ENCODE data around the gene ZMIZ1. TPM values are rescaled to one million over a fixed set of nuclear protein-coding genes. Genes with fewer than 3 reads are reported as not detected.

The ZMIZ1 gene
- total and polyA plus RNA-seq, 2 donors (not counting 1 experiment from before 2014, with no cell fraction given): 6.3 to 30.6 TPM

- Histone ChIP-seq H3K36me3 (ENCODE audit: control insufficient read depth, insufficient read depth, low read length) (no peaks in the 10 kb centered on the region), H3K79me2 (ENCODE audit: control insufficient read depth, insufficient read depth, low read length) (no peaks in the 10 kb centered on the region), H3K4me1 (ENCODE audit: control insufficient read depth, extremely low read depth, insufficient read depth, low read length) (no peaks in the 10 kb centered on the region), H3K27me3 (ENCODE audit: control insufficient read depth, insufficient read depth, low read length) (peaks cover 4% of the 10 kb centered on the region), H3K27ac (ENCODE audit: insufficient read depth, low read length) (no peak overlapping the region), H3K9ac (ENCODE audit: insufficient read depth, low read length) (no peak overlapping the region), H4K20me1 (ENCODE audit: control insufficient read depth, extremely low read depth, insufficient read depth, low read length) (no peaks in the 10 kb centered on the region), H3K4me3 (replicated peaks in 1 of 4; ENCODE audit: control extremely low read depth in 1 of 4, insufficient read depth in 1 of 4, low read depth in 3 of 4, low read length in 4 of 4) (no peak overlapping the region), H3K9me3 (ENCODE audit: control insufficient read depth, insufficient read depth, low read depth, low read length) (no peaks in the 10 kb centered on the region), H2AFZ (ENCODE audit: low read length) (no peak overlapping the region), H3K4me2 (ENCODE audit: extremely low read depth, insufficient read depth, low read length) (no peak overlapping the region)
- TF ChIP-seq EZH2 (IDR thresholded peaks at IDR 0.05; ENCODE audit: low read length, missing control alignments): no peak
- TF ChIP-seq, protein P1, sequence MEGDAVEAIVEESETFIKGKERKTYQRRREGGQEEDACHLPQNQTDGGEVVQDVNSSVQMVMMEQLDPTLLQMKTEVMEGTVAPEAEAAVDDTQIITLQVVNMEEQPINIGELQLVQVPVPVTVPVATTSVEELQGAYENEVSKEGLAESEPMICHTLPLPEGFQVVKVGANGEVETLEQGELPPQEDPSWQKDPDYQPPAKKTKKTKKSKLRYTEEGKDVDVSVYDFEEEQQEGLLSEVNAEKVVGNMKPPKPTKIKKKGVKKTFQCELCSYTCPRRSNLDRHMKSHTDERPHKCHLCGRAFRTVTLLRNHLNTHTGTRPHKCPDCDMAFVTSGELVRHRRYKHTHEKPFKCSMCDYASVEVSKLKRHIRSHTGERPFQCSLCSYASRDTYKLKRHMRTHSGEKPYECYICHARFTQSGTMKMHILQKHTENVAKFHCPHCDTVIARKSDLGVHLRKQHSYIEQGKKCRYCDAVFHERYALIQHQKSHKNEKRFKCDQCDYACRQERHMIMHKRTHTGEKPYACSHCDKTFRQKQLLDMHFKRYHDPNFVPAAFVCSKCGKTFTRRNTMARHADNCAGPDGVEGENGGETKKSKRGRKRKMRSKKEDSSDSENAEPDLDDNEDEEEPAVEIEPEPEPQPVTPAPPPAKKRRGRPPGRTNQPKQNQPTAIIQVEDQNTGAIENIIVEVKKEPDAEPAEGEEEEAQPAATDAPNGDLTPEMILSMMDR (conservative IDR thresholded peaks at IDR 0.05 in 1 of 2, IDR thresholded peaks at IDR 0.05 in 1 of 2; ENCODE audit: low read depth in 1 of 2, low read length in 2 of 2): no peak
- DNase-seq (ENCODE audit: low read depth in 2 of 2): no peak
Observed at GRCh38 chr10:79020015-79020491, 48.7 kb upstream of the ZMIZ1 start.

GRCh38 chr10:79020605-79021004 is 48.2 kb upstream of the ZMIZ1 start:
- Histone ChIP-seq H3K79me2 (ENCODE audit: control insufficient read depth, insufficient read depth, low read length) (no peaks in the 10 kb centered on the region), H2AFZ (ENCODE audit: low read length) (no peak overlapping the region), H3K36me3 (ENCODE audit: control insufficient read depth, insufficient read depth, low read length) (no peaks in the 10 kb centered on the region), H4K20me1 (ENCODE audit: control insufficient read depth, extremely low read depth, insufficient read depth, low read length) (no peaks in the 10 kb centered on the region), H3K4me1 (ENCODE audit: control insufficient read depth, extremely low read depth, insufficient read depth, low read length) (no peaks in the 10 kb centered on the region), H3K27me3 (ENCODE audit: control insufficient read depth, insufficient read depth, low read length) (peaks cover 4% of the 10 kb centered on the region), H3K9ac (ENCODE audit: insufficient read depth, low read length) (no peak overlapping the region), H3K9me3 (ENCODE audit: control insufficient read depth, insufficient read depth, low read depth, low read length) (no peaks in the 10 kb centered on the region), H3K27ac (ENCODE audit: insufficient read depth, low read length) (no peak overlapping the region), H3K4me3 (replicated peaks in 1 of 4; ENCODE audit: control extremely low read depth in 1 of 4, insufficient read depth in 1 of 4, low read depth in 3 of 4, low read length in 4 of 4) (no peak overlapping the region), H3K4me2 (ENCODE audit: extremely low read depth, insufficient read depth, low read length) (no peak overlapping the region)
- DNase-seq (ENCODE audit: low read depth in 2 of 2): no peak
- TF ChIP-seq, protein P1 (conservative IDR thresholded peaks at IDR 0.05 in 1 of 2, IDR thresholded peaks at IDR 0.05 in 1 of 2; ENCODE audit: low read depth in 1 of 2, low read length in 2 of 2): no peak
- TF ChIP-seq EZH2 (IDR thresholded peaks at IDR 0.05; ENCODE audit: low read length, missing control alignments): no peak

- H2AFZ ChIP-seq (ENCODE audit: low read length): no peak overlapping the region
- no peaks in the 10 kb centered on the region for H3K36me3 ChIP-seq (ENCODE audit: control insufficient read depth, insufficient read depth, low read length)
- no peaks in the 10 kb centered on the region for H3K4me1 ChIP-seq (ENCODE audit: control insufficient read depth, extremely low read depth, insufficient read depth, low read length)
- DNase-seq (ENCODE audit: low read depth in 2 of 2): no peak
- TF ChIP-seq, protein P1 (conservative IDR thresholded peaks at IDR 0.05 in 1 of 2, IDR thresholded peaks at IDR 0.05 in 1 of 2; ENCODE audit: low read depth in 1 of 2, low read length in 2 of 2): no peak
- H3K9me3 ChIP-seq (ENCODE audit: control insufficient read depth, insufficient read depth, low read depth, low read length): no peaks in the 10 kb centered on the region
- no peak overlapping the region for H3K27ac ChIP-seq (ENCODE audit: insufficient read depth, low read length)
- H3K4me3 ChIP-seq (replicated peaks in 1 of 4; ENCODE audit: control extremely low read depth in 1 of 4, insufficient read depth in 1 of 4, low read depth in 3 of 4, low read length in 4 of 4): no peak overlapping the region
- no peak overlapping the region for H3K9ac ChIP-seq (ENCODE audit: insufficient read depth, low read length)
- peaks cover 2% of the 10 kb centered on the region for H3K27me3 ChIP-seq (ENCODE audit: control insufficient read depth, insufficient read depth, low read length)
- H3K4me2 ChIP-seq (ENCODE audit: extremely low read depth, insufficient read depth, low read length): no peak overlapping the region
- H3K79me2 ChIP-seq (ENCODE audit: control insufficient read depth, insufficient read depth, low read length): no peaks in the 10 kb centered on the region
- H4K20me1 ChIP-seq (ENCODE audit: control insufficient read depth, extremely low read depth, insufficient read depth, low read length): no peaks in the 10 kb centered on the region
Observed at GRCh38 chr10:79021331-79021907, 47.3 kb upstream of the ZMIZ1 start.

All from fibroblast of lung (primary cell).